T-helper 1 cell treated with Interleukin-12 subunit alpha and Interleukin-12 subunit beta and Interleukin-4 antibody, amounts not matched to agents 30 ng/mL and 1 ng/mL, for 36 hours (primary cell): ENCODE data around the gene HSD11B1L. TPM values are rescaled to one million over a fixed set of nuclear protein-coding genes. Genes with fewer than 3 reads are reported as not detected.

Source experiments
- intact Hi-C: fragments of 100-400 bp; cut with micrococcal nuclease; formaldehyde crosslinking; loops from one replicate; pipeline ENCODE4 v1.15.1; 2024
- total RNA-seq: library from RNA; stranded (reverse); gene quantifications from 2 replicates; pipeline ENCODE4 v1.2.3, GENCODE V29; 2022

HSD11B1L gene
- total RNA-seq, 1 donor from 2014 or later = 2.4 TPM

DNA sequence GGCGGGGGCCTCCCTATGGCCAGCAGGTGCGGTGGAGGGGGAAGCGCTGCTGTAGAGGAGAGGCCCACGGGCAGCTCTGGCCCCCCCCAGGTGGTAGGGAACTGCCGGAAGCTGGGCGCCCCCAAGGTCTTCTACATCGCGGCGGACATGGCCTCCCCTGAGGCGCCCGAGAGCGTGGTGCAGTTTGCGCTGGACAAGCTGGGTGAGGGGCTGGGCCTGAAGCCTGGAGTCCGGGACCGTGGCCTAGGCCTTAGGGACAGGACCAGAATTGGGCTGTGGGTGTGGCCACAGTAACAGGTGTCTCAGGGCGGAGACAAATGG is 5.5 kb downstream of the HSD11B1L start:
- intact Hi-C loops = loop anchor here (1.0 to 5.0 kb wide), 4 partner anchors 34 to 1359 kb away; partner anchors contain the start of genes CATSPERD, LONP1 and VMAC

DNA sequence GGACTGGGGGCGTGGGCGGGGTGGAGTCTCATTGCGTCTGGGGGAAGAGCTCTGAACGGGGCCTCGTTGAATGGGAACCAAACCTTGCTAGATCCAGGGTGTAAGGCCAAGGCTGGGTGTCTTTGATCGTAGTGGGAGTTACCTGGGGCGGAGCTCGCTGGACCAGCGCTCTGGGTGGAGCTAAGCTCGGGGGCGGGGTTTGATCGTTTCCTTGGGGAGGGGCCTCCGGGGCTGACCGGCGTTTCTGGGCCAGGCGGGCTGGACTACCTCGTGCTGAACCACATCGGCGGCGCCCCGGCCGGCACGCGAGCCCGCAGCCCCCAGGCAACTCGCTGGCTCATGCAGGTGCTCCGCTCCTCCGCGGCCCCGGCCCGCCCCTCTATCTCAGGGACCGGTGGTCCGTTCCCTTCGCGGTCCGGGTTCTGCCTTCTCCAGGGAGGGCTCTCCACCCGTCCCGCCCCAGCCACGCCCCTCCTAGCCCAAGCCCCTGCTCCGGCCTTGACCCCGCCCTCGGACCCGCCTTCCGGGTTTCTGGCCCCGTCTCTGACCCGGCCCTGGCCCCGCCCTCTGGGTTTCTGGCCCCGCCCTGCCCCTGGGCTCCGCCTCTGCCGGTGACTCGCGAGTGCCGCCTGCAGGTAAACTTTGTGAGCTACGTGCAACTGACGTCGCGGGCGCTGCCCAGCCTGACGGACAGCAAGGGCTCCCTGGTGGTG is 6.0 kb downstream of the HSD11B1L start:
- intact Hi-C loops = loop anchor here (1.0 to 5.0 kb wide), 5 partner anchors 33 to 1360 kb away; partner anchors contain the start of genes CATSPERD, LONP1, SAFB and VMAC

DNA sequence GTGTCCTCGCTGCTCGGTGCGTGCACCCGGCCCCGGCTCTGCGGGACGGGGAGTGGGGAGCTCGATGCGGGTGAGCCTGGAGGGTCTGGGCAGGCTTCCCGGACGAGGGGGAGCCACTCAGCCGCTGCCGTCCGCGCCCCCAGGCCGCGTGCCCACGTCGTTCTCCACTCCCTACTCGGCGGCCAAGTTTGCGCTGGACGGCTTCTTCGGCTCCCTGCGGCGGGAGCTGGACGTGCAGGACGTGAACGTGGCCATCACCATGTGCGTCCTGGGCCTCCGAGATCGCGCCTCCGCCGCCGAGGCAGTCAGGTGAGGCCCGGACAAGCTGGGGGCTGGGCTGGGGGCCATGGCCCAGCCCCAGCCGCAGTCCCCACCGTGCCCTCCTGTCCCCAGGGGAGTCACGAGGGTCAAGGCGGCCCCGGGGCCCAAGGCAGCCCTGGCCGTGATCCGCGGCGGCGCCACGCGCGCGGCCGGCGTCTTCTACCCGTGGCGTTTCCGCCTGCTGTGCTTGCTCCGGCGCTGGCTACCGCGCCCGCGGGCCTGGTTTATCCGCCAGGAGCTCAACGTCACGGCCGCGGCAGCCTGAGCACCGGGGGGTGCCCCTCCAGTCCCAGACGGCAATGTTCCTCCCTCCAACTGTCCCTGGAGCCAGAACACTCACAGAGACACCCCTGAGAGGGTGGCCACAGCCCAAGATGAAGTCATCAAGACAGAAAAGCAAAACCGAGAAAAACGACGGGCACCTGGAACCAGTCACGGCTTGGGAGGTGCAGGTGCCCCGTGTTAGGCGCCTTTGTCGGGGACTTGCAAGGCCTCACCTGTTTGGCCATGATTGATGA is 6.8 kb downstream of the HSD11B1L start:
- intact Hi-C loops = loop anchor here (1.0 to 5.0 kb wide), 2 partner anchors 64 to 1360 kb away; partner anchors contain the start of gene SAFB

DNA sequence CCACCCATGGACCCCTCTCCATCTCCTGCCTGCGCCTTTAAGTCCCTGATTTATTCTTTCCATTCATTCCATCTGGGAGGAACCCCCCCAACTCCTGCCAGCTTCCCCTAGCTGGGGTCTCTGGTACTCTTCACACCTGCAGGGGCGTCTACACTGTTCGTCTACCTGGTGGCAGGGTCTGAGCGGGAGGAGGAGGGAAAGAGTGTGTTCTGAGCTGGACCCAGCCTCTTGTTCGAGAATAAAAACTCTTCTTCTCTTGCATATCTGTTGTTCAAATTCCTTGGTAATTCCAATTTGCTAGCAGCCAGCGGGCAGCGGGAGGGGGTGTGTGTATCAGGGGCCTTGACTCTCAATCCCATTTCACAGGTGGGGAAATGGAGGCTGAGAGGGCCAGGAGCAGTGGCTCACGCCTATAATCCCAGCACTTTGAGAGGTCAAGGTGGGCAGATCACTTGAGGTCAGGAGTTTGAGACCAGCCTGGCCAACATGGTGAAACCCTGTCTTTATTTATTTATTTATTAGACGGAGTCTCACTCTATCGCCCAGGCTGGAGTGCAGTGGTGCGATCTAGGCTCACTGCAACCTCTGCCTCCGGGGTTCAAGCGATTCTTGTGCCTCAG is 7.5 kb downstream of the HSD11B1L start:
- intact Hi-C loops = loop anchor here (5.0 kb wide), 1 partner anchor 1361 kb away; no protein-coding TSS in a partner anchor

DNA sequence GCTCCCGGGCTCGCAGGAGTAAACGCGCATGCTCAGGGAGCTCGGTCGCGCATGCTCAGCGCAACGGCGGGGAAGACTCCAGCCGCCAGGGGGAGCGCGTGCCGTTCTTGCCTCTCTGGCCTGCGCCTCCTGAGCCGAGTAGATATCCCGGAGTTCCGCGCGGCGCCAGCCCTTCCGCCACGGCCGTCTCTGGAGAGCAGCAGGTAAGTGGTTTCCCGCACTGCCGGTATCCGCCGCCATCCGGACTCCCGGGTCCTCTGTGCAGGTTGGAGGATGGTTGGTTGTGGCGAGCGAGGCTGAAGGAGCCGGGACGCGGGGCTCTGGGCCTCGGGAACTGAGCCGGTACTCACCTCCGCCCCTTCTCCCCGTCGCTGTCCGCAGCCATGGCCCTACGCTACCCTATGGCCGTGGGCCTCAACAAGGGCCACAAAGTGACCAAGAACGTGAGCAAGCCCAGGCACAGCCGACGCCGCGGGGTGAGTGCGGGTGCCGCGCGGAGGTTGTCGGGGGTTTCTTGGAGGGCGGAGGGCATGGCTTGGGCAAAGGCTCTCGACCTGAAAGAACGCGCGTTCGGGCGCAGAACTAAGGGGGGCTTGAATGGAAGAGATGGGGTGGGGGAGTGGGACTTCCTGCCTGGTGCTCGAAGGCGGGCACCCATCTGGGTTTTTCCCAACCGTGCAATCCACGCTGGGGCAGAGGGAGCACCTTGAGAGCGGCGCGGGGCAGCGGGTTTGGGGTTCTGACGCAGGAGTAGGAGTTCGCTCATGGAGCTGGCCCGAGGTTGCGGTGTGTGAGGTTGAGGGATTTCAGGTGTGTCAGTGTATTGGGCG is 9.5 kb downstream of the HSD11B1L start, which contains the start of gene RPL36:
TSS of gene RPL36 (plus strand) at position 171 of the 830 bp plus-strand sequence. CDS start at position 384, 213 bp downstream.
- intact Hi-C loops = loop anchor here (1.0 to 5.0 kb wide), 5 partner anchors 10 to 1348 kb away; partner anchors contain the start of genes CATSPERD, LONP1, MICOS13 and MPND

DNA sequence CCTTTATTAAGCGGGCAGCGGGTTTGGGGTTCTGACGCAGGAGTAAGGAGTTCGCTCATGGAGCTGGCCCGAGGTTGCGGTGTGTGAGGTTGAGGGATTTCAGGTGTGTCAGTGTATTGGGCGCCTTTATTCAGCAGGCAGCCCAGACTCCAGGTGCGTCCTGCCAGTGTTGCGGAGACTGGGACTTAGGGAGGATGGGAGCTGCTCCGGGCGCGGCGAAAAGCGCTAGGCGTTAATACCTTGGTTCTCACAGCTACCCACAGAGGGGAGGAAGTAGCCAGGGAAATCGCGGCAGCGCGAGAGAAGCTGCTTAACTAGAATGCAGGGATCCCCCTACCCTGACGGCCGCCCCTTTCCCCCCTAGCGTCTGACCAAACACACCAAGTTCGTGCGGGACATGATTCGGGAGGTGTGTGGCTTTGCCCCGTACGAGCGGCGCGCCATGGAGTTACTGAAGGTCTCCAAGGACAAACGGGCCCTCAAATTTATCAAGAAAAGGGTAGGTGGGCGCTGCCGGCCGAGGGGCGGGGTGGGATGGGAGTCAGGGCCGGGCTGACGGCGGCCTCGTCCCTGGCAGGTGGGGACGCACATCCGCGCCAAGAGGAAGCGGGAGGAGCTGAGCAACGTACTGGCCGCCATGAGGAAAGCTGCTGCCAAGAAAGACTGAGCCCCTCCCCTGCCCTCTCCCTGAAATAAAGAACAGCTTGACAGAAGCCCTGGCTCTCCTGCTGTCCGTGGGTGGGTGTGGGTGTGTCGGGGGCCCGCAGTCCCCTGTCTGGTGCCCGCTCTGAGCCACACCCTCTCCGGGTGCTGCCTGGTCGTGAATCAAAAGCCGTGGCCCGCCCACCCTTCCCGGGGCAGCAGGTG is 10.4 kb downstream of the HSD11B1L start:
- intact Hi-C loops = loop anchor here (1.0 to 5.0 kb wide), 5 partner anchors 11 to 1348 kb away; partner anchors contain the start of genes CATSPERD, LONP1, MICOS13 and MPND

DNA sequence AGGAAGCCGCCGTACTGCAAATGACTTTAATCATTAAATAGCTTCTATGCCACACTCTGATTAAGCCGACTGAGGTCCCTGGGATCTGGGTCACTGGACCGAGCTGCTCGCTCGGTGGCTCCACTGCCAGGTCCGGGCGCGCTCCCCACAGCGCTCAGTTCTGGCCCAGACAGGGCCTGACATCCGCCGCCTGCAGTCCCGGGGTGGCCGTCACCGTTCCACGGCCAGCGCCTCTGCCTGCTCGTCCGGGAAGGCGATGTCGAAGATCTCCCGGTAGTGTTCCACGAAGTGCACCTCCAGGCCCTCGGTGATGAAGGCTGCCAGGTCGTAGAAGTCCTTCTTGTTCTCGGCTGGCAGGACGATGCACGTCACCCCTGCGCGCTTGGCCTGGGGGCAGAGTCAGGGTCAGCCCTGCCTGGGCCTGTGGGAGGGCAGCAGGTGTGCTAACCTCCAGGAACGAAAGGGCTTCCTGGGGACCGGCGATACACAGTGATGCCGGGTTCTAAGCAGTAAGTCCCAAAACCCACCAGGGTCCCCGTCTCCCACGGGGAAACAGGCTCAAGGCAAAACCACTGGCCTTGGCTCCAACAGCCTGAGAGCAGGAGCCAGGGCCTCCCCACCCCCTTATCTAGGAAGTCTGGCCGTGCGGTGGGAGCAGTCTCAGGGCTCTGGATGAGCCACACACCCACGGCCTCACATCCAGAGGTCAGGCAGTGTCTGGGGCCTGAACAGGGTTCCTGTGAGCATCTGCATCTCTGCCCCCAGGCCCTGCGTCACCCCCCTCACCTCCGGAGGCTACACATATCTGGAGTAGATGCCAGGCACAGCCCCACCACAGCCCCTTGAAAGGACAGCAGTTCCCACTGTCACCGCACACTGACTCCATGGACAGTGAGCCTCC is 11.2 kb downstream of the HSD11B1L start:
- intact Hi-C loops = loop anchor here (2.0 to 5.0 kb wide), 2 partner anchors 780 to 1349 kb away; partner anchors contain the start of gene MPND

DNA sequence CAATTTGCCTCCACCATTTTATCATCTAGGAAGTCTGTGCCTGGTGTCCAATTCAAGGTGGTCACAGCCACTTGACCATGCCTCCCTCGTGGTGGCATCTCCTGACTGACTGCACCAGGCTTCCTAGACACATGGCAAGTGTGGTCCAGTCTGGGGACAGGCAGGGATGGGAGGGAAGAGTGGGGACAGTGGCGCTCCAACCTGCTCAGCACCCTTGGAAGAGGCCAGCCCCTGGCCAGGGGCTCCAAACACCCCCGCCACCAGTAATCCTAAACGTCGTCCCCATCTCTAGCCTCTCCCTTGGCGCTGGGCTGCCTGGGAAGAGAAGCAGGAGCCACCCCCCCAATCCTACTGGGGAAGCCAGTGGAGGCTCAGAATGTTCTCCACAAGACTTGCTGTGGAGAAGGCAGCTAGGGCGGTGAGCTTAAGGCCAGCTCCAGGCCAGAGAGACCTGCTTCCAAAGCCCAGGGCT is 11.9 kb downstream of the HSD11B1L start:
- intact Hi-C loops = loop anchor here (5.0 kb wide), 1 partner anchor 780 kb away; no protein-coding TSS in a partner anchor

DNA sequence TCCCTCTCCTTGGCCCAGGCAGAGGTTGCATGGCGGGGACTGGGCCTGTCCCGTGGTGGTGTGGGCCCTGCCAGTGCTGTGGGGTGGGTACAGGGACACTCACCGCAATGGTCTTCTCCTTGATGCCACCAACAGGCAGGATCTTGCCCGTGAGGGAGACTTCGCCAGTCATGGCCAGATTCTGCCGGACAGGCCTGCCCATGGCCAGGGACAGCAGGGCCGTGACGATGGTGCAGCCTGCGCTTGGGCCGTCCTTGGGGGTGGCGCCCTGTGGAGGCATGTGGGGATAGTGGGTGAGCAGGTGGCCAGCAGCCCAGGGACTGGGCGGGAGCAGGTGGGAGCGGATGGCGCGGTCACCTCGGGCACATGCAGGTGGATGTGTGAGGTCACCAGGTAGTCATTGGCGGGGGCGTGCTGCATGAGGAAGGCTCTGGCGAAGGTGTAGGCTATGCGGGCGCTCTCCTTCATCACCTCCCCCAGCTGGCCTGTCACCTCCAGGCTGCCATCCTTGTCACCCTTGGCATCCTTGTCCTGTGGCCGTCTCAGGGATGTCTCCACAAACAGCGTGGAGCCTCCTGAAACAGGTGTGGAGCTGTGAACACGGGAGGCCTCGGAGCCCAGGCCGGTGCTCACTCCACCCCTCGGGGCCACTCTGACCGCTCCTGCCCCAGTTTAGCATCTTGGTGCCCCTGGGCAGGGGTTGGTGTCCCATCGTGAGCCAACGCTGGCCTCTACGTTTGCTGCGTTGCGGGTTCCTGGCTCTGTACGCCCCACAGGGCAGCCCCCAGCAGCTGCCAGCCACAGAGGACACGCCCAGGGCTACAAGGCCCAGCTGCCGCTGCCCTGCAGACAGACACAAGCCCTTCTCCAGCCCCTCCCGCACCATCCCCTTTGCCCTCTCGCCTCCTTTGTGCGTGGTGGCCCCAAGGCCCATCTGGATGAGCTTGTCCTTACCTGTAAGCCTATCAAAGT is 12.7 kb downstream of the HSD11B1L start:
- intact Hi-C loops = loop anchor here (5.0 kb wide), 1 partner anchor 781 kb away; no protein-coding TSS in a partner anchor

DNA sequence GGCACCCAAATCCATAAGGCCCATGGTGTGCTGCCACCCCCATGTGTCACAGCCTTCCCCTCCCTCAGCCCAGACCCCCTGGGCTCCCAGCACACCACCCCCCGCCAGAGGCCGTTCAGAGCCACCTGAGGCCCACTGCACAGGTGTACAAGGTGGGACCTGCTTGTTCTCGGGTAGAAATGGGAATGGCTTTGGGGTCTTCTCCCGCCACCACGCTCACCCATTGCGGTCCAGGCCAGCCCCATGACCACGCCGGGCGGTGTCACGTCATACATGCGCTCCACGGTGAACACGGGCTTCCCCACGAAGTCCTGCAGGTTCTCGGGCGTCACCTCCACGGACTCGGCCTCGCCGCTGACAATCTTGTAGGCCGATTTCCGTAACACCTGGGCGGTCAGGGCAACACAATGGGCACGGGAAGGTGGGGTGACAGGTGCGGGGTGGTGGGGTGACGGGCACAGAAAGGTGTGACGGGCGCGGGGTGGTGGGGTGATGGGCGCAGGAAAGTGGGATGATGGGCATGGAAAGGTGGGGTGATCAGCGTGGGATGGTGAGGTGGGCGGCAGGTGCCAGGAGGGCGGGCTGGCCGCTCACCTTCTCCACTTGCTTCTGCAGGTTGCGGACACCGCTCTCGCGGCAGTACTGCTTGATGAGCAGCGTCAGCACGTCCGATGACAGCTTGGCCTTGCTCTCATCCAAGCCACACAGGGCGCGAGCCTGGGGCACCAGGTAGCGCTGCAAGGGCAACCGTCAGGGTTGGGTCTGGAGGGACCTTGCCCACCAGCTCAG is 13.5 kb downstream of the HSD11B1L start:
- intact Hi-C loops = loop anchor here (5.0 kb wide), 1 partner anchor 782 kb away; no protein-coding TSS in a partner anchor

DNA sequence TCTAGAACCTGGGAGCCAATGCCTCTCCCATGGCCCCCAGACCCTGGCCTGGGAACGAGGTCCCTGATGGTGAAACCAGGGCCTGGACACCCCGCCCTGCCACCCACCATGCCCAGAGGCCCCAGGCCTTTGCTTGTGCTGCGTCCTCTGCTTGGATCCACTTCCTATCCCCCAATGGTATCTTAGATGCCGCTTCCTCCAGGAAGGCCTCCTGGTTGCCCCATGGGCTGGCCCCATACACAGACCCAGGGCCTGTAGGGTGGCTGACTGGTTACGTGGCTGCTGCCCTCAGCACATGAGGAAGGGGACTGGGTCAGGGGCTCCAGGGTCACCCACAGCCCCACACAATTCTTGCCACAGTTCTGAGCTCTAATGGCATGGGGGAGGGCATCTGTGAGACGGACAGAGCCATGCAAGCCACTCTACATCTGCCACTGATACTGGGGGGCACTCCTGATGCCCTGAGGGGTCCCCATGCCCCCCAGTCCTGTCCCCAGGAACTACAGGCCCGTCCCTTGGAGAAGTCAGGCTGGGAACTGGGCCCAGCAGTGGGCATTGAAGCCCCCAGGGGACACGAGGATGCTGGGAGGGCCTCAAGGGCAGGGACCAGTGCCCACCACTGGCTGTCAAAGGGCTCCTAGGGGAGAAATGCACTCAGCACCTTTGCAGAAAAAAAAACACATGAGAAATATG is 14.3 kb downstream of the HSD11B1L start:
- intact Hi-C loops = loop anchor here (5.0 kb wide), 1 partner anchor 783 kb away; no protein-coding TSS in a partner anchor

DNA sequence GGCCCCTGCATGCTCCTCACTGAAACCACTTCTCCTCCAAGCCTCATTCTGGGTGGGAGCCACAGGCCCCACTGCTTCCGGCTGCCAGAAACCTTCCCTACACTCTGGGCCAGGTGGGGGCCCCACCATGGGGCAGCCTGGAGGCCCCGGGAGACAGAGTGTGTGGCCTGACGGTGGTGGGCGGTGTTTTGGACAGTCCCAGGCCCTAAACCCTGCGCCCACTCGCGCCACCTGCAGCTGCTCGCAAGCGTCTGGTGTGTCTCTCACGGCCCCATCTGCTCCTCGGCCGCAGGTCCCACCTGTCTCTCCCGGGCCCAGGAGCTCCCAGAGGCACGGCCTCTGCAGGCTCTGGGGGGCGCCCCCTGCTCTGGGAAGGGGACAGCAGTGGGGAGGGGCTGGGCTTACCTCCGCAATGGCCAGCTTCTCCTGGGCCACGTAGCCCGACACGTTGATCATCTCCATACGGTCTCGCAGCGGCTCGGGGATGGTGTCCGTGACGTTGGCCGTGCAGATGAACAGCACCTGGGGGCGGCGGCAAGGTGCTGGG is 14.9 kb downstream of the HSD11B1L start:
- intact Hi-C loops = no loop called here

DNA sequence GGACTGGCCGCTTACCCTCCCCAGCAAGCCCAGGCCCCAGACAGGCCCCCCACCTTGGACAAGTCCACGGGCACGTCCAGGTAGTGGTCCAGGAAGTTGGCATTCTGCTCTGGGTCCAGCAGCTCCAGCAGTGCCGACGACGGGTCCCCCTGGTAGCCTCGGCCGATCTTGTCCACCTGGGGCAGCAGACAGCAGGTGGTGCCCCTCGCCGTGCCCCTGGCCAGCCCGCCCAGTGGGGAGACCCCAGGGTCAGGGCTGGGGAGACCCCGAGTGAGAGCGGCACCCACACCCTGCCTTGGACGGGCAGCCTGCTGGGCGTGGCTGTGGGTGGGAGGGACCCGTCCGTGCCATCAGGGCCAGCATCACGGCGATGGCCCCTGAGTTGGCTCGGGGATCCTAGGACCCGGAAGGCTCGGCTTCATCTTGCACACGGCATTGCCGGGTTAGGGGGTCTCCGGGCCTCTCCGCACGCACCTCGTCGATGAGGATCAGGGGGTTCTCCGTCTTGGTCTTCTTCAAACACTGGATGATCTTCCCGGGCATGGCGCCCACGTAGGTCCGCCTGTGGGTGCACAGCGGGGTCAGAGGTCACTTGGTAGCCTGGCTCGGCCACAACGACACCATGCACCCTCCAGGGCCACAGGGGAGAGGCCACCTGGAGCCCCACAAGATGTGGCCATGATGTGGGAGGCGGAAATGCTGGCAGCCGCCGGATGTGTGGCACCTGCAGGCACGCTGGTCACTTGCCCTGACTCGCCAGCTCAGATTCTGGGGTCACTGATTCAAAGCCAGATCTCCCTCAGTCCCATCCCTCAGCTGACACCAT is 15.6 kb downstream of the HSD11B1L start:
- intact Hi-C loops = no loop called here
